ENCODE results near the gene CERS6.

Gene CERS6

DNA sequence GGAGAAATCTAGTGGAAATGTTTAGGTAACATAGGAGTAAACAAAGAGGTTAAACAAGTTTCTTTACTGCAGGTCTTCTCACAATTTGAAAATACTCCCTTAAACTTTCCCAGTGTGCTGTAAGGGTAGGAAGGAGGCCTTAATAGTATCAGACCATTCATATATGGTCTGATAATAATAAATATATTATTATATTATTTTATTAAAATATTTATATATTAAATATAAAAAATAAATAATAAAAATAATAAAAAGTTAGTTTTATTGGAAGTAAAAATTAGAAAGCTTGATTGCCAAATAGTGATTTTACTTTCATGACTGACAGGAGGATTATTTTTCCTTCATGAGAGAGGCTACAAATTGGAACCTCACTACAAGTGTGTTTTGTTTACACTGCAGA is 353.5 kb downstream of the CERS6 start:
- CTCF ChIA-PET, result interaction anchor here (0.7 kb wide), 1 partner anchor 45 kb away, joined by 3 read pairs; no protein-coding TSS in a partner anchor
- POLR2A ChIA-PET, result no interaction called here

More for the DNA sequence above, 353.5 kb downstream of the CERS6 start:
- no peak overlapping the region for H3K27ac ChIP-seq (ENCODE audit: extremely low read depth, low read depth, low read length)
- TF ChIP-seq MYNN (tag by site-specific recombination; IDR thresholded peaks at IDR 0.05; ENCODE audit: borderline replicate concordance), result no peak
- TF ChIP-seq, protein P1, sequence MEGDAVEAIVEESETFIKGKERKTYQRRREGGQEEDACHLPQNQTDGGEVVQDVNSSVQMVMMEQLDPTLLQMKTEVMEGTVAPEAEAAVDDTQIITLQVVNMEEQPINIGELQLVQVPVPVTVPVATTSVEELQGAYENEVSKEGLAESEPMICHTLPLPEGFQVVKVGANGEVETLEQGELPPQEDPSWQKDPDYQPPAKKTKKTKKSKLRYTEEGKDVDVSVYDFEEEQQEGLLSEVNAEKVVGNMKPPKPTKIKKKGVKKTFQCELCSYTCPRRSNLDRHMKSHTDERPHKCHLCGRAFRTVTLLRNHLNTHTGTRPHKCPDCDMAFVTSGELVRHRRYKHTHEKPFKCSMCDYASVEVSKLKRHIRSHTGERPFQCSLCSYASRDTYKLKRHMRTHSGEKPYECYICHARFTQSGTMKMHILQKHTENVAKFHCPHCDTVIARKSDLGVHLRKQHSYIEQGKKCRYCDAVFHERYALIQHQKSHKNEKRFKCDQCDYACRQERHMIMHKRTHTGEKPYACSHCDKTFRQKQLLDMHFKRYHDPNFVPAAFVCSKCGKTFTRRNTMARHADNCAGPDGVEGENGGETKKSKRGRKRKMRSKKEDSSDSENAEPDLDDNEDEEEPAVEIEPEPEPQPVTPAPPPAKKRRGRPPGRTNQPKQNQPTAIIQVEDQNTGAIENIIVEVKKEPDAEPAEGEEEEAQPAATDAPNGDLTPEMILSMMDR (tag by site-specific recombination; IDR thresholded peaks at IDR 0.05), result no peak
- no peak for TF ChIP-seq OSR2 (tag by site-specific recombination; IDR thresholded peaks at IDR 0.05)
- TF ChIP-seq ZNF707 (tag by site-specific recombination; IDR thresholded peaks at IDR 0.05), result no peak
- TF ChIP-seq, protein P2, sequence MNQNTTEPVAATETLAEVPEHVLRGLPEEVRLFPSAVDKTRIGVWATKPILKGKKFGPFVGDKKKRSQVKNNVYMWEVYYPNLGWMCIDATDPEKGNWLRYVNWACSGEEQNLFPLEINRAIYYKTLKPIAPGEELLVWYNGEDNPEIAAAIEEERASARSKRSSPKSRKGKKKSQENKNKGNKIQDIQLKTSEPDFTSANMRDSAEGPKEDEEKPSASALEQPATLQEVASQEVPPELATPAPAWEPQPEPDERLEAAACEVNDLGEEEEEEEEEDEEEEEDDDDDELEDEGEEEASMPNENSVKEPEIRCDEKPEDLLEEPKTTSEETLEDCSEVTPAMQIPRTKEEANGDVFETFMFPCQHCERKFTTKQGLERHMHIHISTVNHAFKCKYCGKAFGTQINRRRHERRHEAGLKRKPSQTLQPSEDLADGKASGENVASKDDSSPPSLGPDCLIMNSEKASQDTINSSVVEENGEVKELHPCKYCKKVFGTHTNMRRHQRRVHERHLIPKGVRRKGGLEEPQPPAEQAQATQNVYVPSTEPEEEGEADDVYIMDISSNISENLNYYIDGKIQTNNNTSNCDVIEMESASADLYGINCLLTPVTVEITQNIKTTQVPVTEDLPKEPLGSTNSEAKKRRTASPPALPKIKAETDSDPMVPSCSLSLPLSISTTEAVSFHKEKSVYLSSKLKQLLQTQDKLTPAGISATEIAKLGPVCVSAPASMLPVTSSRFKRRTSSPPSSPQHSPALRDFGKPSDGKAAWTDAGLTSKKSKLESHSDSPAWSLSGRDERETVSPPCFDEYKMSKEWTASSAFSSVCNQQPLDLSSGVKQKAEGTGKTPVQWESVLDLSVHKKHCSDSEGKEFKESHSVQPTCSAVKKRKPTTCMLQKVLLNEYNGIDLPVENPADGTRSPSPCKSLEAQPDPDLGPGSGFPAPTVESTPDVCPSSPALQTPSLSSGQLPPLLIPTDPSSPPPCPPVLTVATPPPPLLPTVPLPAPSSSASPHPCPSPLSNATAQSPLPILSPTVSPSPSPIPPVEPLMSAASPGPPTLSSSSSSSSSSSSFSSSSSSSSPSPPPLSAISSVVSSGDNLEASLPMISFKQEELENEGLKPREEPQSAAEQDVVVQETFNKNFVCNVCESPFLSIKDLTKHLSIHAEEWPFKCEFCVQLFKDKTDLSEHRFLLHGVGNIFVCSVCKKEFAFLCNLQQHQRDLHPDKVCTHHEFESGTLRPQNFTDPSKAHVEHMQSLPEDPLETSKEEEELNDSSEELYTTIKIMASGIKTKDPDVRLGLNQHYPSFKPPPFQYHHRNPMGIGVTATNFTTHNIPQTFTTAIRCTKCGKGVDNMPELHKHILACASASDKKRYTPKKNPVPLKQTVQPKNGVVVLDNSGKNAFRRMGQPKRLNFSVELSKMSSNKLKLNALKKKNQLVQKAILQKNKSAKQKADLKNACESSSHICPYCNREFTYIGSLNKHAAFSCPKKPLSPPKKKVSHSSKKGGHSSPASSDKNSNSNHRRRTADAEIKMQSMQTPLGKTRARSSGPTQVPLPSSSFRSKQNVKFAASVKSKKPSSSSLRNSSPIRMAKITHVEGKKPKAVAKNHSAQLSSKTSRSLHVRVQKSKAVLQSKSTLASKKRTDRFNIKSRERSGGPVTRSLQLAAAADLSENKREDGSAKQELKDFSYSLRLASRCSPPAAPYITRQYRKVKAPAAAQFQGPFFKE (tag by site-specific recombination; IDR thresholded peaks at IDR 0.05; ENCODE audit: borderline replicate concordance), result no peak
- TF ChIP-seq SCRT2 (tag by site-specific recombination; IDR thresholded peaks at IDR 0.05), result no peak
- TF ChIP-seq, protein P3, sequence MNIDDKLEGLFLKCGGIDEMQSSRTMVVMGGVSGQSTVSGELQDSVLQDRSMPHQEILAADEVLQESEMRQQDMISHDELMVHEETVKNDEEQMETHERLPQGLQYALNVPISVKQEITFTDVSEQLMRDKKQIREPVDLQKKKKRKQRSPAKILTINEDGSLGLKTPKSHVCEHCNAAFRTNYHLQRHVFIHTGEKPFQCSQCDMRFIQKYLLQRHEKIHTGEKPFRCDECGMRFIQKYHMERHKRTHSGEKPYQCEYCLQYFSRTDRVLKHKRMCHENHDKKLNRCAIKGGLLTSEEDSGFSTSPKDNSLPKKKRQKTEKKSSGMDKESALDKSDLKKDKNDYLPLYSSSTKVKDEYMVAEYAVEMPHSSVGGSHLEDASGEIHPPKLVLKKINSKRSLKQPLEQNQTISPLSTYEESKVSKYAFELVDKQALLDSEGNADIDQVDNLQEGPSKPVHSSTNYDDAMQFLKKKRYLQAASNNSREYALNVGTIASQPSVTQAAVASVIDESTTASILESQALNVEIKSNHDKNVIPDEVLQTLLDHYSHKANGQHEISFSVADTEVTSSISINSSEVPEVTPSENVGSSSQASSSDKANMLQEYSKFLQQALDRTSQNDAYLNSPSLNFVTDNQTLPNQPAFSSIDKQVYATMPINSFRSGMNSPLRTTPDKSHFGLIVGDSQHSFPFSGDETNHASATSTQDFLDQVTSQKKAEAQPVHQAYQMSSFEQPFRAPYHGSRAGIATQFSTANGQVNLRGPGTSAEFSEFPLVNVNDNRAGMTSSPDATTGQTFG (tag by site-specific recombination; IDR thresholded peaks at IDR 0.05; ENCODE audit: borderline replicate concordance), result no peak
- TF ChIP-seq, protein P4, sequence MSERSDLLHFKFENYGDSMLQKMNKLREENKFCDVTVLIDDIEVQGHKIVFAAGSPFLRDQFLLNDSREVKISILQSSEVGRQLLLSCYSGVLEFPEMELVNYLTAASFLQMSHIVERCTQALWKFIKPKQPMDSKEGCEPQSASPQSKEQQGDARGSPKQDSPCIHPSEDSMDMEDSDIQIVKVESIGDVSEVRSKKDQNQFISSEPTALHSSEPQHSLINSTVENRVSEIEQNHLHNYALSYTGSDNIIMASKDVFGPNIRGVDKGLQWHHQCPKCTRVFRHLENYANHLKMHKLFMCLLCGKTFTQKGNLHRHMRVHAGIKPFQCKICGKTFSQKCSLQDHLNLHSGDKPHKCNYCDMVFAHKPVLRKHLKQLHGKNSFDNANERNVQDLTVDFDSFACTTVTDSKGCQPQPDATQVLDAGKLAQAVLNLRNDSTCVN (tag by site-specific recombination; optimal IDR thresholded peaks at IDR 0.05), result no peak
- TF ChIP-seq ZNF184 (tag by site-specific recombination; IDR thresholded peaks at IDR 0.05), result no peak
- TF ChIP-seq, protein P5, sequence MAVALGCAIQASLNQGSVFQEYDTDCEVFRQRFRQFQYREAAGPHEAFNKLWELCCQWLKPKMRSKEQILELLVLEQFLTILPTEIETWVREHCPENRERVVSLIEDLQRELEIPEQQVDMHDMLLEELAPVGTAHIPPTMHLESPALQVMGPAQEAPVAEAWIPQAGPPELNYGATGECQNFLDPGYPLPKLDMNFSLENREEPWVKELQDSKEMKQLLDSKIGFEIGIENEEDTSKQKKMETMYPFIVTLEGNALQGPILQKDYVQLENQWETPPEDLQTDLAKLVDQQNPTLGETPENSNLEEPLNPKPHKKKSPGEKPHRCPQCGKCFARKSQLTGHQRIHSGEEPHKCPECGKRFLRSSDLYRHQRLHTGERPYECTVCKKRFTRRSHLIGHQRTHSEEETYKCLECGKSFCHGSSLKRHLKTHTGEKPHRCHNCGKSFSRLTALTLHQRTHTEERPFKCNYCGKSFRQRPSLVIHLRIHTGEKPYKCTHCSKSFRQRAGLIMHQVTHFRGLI (tag by site-specific recombination; IDR thresholded peaks at IDR 0.05), result no peak
- no peak for TF ChIP-seq ZNF555 (tag by site-specific recombination; conservative IDR thresholded peaks at IDR 0.05)
- TF ChIP-seq ZNF585B (tag by site-specific recombination; IDR thresholded peaks at IDR 0.05), result no peak
- TF ChIP-seq ZNF302 (tag by site-specific recombination; IDR thresholded peaks at IDR 0.05; ENCODE audit: low read depth), result no peak
- TF ChIP-seq ZNF138 (tag by site-specific recombination; IDR thresholded peaks at IDR 0.05; ENCODE audit: borderline replicate concordance), result no peak
- H3K4me3 ChIP-seq (ENCODE audit: low read depth, low read length), result no peak overlapping the region
- H3K4me1 ChIP-seq (ENCODE audit: control insufficient read depth, insufficient read depth, low read length), result no peaks in the 10 kb centered on the region
- H3K9me3 ChIP-seq (ENCODE audit: control insufficient read depth, insufficient read depth, low read depth, low read length), result no peaks in the 10 kb centered on the region
- H3K36me3 ChIP-seq (ENCODE audit: control insufficient read depth in 2 of 2, insufficient read depth in 1 of 2, low read length in 2 of 2), result no peaks in the 10 kb centered on the region
